GM19238 (cell line): Measurements from ENCODE around the gene TMEM52.
A peak's percentile ranks its signal among the peaks of the same experiment; 100 is the strongest.
"Not testable (repeated sequence)": the region's sequence is repeated elsewhere in the genome, so short reads cannot be mapped to it uniquely, and the experiment has no call there.

Source experiments
- DNase-seq: peaks from one replicate; pipeline ENCODE4 v3.0.0; 2011; ENCODE audit warnings: low spot score; ENCODE audit not compliant: insufficient read length

Gene TMEM52

DNA sequence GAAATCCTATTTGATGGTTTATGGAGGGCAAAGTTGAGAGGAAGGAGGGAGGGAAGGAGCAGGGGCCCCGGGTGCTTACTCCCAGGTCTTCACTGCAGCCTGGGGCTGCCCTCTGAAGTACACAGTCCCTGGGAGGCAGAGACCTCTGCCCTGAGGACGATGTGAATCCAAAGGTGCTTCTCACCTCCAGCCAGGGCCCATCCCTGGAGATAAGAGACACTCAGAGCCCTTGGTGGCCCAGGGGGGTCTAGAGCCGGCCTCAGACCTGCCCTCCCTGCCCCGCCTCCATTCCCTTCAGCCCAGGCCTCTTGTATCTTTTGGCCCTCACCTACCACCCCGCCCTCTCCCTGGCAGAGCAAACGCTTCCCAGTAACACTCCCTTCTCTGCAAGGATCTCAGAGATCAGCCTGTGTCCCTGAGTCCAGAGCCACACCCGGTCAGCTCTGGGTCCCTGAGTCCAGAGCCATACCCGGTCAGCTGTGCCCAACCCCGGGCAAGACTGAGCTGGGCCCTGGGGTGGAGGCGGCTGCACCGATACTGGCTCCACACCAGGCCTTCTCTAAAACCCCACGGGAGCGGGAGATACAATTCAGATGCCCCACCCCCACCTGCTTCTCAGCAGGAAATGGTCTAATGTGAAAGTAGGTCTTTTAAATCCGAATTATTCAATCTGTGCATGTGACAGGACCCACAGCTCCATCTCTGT, 24.6 kb downstream of the TMEM52 start:
- DNase-seq, result no peak

DNA sequence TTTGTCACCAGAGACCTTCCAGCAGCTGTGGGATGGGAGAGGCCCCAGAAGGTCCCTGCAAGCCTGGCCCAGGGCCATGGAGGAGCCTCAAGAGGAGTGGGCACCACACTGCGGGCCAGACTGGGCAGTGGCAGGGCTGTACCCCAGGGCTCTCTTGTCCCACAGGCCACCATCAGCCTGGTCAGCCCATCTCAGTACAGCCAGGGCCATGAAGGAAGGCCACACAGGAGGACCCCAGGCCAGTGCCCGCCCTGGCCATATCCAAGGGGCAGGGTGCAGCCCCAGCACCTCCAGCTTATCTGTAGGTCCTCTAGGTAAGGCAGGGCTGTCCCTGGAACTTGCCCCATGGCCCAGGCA, 25.1 kb downstream of the TMEM52 start:
- no peak for DNase-seq

DNA sequence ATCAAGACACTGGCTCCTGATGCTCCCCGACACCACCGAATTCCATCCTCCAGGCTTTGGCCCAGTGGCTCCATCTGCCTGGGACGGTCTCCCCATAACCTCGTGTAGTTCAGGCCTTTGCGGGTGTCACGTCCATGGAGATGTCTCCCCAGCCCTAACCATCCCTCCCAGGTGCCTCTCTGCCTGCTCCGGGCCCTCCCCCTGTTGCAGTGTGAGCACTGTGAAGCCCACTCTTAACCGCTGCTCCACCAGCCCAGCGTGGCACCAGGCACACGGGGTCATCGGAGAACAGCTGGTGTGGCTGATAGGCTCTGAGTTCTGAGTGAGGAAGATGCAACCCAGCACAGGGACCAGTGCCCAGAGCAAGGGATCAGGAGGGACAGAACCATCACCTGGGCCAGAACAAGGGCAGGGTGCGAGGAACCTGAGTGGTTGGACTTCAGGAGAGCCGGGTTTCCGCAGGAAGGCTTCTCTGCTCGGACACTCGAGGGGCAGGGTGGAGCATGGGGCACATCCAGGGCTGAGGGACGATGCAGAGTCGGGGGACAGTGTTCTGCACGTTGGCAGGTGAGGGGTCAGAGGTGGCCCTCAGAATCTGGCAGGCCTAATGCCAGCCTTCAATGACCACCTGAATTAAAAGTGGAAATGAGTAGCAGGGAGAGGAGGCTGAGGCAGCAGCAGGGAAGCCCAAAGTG, 25.6 kb downstream of the TMEM52 start:
- DNase-seq, result no peak

DNA sequence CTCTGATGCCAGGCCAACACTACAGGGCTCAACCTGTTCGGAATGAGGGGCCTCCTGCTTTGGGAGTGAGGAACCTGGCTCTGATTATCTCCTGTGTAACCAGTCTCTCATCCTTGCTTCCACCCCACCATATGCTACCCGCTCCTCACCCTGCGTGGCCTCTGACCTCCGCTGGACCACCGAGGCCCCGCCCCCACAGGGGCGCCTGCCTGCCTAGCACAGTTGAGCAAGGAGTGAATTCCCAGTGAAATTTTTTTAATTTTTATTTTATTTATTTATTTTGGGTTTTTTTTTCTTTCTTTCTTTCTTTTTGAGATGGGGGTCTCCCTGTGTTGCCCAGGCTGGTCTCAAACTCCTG, 26.3 kb downstream of the TMEM52 start:
- no peak for DNase-seq

DNA sequence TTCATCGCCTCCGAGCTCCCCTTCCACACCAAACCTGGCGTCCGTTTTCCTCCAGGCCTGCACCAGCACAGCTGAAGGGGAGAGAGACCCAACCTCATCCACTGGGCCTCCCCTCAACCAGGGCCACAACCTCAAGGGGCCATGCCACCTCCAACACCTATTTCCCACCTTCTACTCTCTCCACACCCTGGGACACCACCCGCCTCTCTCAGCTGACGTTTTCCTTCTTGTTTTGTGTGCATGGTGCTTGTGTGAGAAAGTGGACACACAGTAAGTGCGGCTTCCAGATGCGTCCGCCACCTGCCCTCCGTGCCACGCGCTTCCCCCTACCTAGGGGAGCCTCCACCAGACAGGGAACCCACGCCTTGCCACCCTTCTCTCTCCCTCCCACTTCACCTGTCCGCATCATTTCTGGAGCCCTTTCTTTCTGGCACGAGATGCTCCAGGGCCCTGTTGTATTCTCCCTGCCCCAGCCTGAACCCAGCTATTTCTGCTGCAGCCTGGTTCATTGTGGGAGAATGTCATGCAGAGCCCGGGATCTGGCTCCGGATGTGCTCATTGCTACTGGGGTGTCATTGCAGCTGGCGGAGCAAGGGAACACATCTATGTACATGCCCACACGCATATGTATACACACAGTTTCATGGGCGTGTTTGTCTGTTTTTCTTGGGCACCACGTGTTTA, 26.9 kb downstream of the TMEM52 start:
- DNase-seq, result no peak

DNA sequence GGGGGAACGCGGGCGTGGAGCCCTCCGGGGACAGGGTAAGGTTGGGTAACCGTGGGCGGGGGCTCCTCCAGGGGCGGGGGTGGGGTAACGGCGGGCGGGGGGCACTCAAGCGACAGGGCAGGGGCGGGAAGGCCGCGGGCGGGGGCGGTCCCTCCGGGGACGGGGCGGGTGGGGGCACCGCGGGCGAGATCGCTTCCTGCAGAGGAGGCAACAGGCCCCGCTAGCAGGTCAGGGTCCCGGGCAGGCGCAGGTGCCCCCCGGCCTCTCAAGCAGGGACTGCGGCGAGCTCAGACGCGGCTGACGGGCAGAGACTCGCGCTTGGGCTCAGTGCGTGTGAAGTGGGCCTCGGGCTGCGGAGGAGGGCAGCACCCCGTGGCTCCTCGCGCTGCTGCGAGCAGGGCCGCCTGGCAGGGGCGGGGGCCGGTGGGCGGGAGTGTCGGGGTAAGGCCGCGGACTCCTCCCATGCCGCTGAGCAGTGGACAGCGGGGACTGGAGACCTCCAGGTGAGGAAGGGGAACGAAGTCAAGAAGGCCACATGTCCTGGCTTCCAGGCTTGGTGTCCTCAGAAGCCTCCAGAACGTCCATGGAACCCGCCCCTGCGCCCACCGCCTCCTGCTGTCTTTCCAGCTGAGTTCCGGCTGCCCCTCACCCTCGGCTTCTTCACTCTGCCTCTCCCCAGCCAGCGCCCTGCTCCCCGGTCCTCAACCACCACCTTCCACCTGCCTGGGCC, 27.6 kb downstream of the TMEM52 start:
- peak; percentile 55 for DNase-seq

DNA sequence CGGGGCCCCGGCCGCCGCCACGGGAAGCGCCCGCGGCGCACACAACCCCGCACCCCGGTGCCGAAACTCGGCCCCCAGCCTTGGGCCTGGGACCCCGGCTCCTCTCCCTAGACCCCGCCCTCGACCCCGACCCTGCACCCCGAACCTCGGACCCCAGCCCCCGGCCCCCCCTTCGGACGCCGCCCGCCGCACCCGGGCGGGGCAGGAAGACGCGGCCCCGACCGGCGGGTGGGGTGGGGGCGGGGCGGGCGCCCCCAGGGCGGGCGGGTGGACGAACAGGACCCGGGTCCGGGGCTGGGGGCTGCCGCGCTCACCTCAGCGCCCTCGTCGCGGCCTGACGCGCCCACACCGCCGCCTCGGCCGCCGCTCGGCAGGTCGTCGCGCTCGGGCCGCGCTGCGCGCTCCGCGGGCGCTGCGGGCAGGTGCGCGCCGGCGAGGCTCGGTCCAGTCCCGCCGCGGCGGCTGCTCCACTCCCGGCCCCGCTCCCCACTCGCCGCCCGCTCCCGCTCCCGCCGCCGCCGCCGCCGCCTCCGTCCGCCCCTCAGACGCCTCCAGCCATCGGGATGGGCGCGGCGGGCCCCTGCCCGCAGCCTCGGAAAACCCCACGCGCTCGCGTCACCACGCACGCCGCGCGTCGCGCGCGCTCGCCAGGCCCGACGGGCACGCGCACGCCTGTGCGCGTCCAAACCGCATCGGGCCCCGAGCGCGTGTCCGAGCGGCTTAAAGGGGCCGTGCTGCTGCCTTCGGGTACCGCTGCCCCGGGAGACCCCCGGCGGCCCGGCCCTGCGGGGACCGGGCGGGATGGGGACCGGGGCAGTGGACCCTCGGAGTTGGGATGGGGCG, 28.4 kb downstream of the TMEM52 start, which contains the start of gene GNB1:
TSS of gene GNB1 (minus strand) at position 582 of the 843 bp plus-strand sequence. CDS start 65,634 bp downstream, outside the sequence.
- peak; percentile 96 for DNase-seq

DNA sequence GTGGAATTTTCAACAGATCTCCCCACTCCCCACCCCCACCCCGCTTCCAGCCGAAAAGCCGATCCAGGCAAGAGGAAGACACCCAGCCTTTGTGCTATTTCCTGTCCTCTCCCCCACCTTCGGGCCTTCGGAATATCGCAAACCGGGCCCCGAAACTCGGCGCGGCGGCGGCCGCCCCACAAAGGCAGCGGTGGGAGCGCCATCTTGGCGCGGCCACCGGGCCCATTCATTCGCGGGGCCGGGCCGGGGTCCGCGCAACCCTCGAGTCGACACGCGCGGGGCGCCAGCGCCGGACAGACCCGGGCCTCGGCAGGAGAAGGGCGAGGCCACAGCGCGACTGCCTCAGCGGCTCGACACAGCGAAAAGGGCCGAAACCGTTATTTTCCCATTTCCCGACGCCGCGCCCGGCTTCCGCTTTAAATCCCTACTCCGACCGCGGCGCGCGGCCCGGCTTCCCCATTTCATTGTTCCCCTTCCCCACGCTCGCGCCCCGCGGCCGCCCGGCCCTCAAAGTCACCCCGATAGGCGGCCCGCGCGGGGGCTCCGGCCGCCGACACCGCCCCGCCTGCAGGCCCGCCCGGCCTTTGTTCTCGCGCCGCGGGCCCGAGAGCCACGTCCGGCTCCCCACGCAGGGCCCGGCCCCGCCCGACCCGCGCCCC, 29.1 kb downstream of the TMEM52 start:
- DNase-seq, result peak; percentile 72

DNA sequence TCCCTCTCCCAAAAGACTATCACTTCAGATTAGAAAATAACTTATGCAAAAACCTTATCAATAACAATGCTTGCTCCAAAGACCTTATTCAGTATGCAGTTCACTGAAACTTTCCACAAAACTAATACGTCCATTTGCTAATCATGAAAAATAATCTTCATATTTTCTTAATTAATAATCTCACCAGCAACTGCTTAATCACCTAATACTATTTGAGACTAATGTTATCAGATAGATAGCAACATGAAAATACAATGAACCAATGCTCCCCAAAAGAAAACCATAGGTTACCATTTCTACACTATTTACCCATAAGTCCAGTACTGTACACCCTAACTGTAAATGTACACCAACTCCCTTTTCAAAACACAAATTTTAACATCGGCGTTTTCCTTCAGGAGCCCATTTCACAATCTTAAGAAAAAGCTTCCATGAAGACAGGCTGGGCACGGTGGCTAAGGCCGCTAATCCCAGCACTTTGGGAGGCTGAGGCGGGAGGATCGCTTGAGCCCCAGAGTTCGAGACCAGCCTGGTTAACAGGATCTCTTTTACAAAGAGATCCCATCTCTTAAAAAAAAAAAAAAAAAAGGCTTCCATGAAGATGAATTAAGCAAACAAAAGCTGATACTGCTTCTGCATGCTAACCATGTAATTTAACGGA, 29.9 kb downstream of the TMEM52 start:
- DNase-seq, result no peak

DNA sequence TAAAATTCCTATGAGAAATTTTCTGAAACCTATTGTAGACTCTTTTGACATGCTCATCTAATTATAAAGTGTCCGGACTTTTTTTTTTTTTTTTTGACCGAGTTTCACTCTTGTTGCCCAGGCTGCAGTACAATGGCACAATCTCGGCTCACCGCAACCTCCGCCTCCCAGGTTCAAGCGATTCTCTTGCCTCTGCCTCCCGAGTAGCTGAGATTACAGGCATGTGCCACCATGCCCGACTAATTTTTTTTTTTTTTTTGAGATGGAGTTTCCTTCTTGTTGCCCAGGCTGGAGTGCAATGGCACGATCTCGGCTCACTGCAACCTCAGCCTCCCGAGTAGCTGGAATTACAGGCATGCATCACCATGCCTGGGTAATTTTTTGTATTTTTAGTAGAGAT, 35.2 kb downstream of the TMEM52 start:
- not testable (repeated sequence) for DNase-seq

DNA sequence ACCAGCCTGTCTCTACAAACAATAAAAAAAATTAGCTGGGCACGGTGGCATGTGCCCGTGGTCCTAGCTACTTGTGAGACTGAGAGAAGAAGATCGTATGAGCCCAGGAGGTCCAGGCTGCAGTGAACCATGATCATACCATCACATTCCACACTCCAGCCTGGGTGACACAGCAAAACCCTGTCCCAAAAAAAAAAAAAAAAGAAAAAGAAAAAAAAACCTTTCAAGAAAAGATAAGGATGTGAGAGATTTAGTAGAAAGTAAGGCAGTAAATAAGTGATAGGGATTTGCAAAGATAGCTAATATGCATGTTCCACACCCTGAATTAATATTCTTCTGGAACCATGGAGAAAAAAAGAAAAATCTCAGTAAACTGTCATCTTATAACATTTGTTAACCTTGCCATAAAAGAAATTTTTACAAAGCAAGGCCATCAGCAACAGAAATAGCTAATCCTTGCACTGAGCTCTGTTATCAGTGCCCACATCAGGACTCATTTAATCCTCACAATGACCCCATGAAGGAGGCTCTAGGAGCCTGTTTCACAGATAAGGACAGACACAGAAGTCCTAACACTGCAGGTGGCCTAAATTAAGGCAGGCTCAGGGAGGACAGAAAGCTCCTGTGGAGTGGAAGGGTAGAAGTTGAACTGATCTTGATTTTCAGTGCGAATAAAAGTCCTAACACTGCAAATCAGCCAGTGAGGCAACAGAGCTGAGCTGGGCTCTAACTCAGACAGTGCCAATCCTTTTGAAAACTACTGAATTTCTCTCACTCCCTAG, 35.8 kb downstream of the TMEM52 start:
- DNase-seq, result no peak

DNA sequence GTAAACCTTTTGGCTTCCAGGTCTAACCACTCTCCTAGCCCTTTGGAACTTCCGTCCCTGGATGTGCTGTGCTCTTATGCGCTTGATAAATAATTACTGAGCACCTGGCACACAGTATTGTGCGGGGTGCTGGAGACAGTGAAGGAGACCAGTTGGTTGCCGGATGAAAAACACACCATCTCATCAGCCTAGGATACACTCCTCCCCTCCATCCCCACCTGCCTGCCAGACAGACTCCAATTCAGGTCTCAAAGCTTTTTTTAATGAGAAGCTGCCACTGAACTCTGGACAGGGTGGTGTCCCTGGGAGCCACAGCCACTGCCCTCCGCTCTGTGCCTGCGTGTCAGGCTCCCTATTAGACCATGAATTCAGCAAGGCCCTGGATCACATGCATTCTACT, 37.4 kb downstream of the TMEM52 start:
- no peak for DNase-seq

DNA sequence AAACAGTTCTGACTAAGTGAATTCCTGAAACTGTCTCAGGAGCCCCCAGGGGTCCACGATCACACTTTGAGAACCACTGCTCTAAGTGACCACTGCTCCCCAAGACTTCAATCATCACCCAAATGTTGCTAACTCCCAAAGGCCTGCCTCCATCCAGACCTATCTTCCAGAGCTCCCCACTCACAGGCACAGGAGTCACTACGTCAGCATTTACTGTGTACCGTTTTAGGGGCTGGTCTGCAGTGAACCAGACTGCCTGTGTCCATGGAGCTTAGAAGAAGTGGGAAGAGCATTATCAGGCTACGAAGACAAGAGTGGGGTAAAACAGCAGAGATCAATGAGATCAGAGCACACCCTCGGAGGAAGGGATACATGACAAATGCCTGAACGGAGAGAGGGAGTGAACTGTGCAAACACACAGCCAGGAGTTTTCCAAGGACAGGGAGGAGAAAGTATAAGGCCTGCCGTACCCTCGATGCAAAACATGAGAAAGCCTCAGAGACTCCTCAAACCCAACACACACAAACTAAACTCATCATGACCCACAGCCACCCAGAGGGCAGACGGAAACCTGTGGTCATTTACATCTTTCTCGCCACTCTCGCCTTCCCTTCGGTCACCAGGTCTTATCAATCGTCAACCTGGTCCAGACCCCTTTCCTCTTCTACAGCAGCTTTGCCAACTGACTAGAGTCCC, 38.3 kb downstream of the TMEM52 start:
- no peak for DNase-seq

DNA sequence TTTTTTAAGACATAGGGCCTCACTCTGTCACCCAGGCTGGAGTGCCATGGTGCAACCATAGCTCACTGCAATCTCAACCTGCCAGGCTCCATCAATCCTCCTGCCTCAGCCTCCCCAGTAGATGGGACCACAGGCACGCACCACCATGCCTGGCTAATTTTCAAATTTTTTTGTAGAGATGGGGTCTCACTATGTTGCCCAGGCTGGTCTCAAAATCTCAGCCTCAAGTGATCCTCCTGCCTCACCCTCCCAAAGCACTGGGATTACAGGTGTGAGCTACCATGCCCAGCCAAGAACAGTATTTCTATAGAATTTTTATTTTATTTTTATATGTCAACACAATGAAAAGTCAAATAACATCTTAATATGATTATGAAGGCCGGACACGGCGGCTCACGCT, 39.1 kb downstream of the TMEM52 start:
- DNase-seq, result no peak

DNA sequence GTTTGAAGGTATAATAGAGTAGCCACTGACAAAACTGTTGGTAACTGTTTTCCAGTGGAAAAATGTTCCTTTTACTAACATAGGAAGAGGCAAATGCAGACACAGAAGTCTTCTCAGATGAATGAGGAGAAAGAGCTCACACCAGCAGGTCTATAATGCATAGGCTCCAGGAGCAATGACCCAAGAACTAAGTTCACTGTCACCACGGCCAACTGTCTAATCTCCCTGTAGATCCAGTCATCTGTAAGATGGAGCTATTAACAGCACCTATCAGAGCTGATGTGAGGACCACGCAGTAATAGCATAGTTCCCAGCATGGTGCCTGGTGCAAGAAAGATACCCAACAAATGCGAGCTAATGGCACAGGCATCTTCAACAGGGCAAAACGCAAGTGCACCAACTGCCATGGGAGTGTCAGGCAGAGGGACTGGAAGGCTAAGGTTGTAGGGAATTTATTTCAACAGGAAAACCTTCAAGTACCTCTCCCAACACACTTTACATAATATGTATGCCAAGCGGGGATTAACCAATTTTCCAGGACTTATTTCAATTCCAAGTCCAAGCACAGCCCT, 41.1 kb downstream of the TMEM52 start:
- DNase-seq, result no peak

DNA sequence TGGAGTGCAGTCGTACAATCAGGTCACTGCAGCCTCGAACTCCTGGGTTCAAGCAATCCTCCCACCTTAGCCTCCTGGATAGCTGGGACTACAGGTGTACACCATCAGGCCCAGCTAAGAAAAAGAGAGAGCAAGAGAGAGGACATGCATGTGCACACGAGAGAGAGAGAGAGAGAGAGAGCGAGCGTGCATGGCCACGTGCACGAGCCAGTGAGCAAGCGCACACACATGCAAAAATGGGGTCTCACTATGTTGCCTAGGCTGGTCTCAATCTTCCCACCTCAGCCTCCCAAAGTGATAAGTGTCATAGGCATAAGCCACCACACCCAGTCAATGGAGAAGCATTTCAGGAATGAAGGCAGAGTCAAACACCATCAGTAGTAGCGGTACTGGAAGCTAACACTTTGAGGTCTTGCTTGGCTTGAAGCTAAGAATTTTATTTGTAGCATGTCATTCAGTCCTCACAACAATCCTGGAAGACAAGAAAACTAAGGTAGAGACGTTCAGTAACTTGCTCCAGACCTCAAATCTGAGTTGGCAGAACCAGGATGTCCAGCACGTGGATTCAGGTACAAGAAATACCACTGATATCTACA, 42.6 kb downstream of the TMEM52 start:
- DNase-seq, result no peak

DNA sequence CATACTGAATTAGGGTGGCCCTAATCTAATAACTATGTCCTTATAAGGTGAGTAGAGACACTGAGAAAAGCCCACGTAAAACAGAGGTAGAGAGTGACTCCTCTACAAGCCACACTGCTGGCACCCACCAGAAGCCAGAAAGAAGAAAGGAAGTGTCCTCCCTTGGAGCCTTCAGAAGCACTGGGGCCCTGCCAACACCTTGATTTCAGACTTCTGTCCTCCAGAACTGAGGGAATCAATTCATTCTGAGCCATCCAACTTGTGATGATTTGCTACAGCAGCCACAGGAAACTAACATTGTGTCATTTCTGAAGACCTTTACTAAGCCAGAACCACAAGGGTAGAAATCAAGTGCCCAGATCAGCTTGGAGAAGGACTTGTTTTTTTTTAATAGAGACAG, 43.1 kb downstream of the TMEM52 start:
- no peak for DNase-seq

DNA sequence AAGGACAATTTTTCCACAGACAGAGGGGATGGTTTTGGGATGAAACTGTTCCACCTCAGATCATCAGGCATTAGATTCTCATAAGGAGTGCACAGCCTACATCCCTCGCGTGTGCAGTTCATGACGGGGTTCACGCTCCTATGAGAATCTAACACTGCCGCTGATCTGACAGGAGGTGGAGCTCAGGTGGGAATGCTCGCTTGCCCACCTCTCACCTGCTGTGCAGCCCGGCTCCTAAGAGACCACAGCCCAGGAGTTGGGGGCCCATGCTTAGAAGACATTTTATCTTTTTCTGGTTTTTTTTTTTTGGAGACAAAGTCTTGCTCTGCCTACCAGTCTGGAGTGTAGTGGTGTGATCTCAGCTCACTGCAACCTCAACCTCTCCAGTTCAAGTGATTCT, 44.2 kb downstream of the TMEM52 start:
- no peak for DNase-seq
